GM23338 (cell line): ENCODE results near the gene GLCE.
A peak's percentile ranks its signal among the peaks of the same experiment; 100 is the strongest.

ENCODE experiments used
- ETS1 ChIP-seq: IDR thresholded peaks from 2 replicates; pipeline ENCODE4 v1.6.1; 2016; ENCODE audit warnings: antibody characterized with exemption
- EZH2 ChIP-seq: fragments of 200-600 bp; sonication (generic); IDR thresholded peaks from one replicate; pipeline ENCODE4 v1.8.0; 2017; ENCODE audit warnings: antibody characterized with exemption, mild to moderate bottlenecking, low read depth; ENCODE audit not compliant: unreplicated experiment
- POLR2AphosphoS5 ChIP-seq: IDR thresholded peaks from 2 replicates; pipeline ENCODE4 v1.6.1; 2016; ENCODE audit warnings: antibody characterized with exemption, low read depth
- REST ChIP-seq: IDR thresholded peaks from one replicate; pipeline ENCODE4 v1.6.1; 2018; ENCODE audit warnings: antibody characterized with exemption; ENCODE audit not compliant: unreplicated experiment
- TF ChIP-seq, protein P1 (sequence below), 2 experiments: fragments of 200-600 bp in 1 of 2; sonication (generic) in 1 of 2; conservative IDR thresholded peaks; 2 replicates each; pipeline versions ENCODE4 v1.5.1 to v1.6.1; 2016 to 2017; ENCODE audit warnings: antibody characterized with exemption in 2 of 2, low read depth in 2 of 2, mild to moderate bottlenecking in 2 of 2, moderate library complexity in 1 of 2

GRCh38 chr15:69159805-69160140 is 662 bp upstream of the GLCE start:
- TF ChIP-seq, protein P1, sequence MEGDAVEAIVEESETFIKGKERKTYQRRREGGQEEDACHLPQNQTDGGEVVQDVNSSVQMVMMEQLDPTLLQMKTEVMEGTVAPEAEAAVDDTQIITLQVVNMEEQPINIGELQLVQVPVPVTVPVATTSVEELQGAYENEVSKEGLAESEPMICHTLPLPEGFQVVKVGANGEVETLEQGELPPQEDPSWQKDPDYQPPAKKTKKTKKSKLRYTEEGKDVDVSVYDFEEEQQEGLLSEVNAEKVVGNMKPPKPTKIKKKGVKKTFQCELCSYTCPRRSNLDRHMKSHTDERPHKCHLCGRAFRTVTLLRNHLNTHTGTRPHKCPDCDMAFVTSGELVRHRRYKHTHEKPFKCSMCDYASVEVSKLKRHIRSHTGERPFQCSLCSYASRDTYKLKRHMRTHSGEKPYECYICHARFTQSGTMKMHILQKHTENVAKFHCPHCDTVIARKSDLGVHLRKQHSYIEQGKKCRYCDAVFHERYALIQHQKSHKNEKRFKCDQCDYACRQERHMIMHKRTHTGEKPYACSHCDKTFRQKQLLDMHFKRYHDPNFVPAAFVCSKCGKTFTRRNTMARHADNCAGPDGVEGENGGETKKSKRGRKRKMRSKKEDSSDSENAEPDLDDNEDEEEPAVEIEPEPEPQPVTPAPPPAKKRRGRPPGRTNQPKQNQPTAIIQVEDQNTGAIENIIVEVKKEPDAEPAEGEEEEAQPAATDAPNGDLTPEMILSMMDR (conservative IDR thresholded peaks at IDR 0.05; ENCODE audit: low read depth in 2 of 2) = no peak
- TF ChIP-seq EZH2 (no peak), ETS1 (0 out of 2 replicates have a peak, but pooled peaks have one; percentile 5), REST (no peak), POLR2AphosphoS5 (no peak)
